Ishikawa (cell line): ENCODE data around the gene OSCP1.

Experiments used
- EGR1 ChIP-seq: IDR thresholded peaks from 2 replicates; pipeline ENCODE4 v1.6.1; 2012
- EP300 ChIP-seq: IDR thresholded peaks from 2 replicates; pipeline ENCODE4 v1.6.1; 2012; ENCODE audit warnings: borderline replicate concordance
- REST ChIP-seq: IDR thresholded peaks from 2 replicates; pipeline ENCODE4 v1.6.1; 2012; ENCODE audit warnings: low read depth, mild to moderate bottlenecking
- TAF1 ChIP-seq: IDR thresholded peaks from 2 replicates; pipeline ENCODE4 v1.6.1; 2012; ENCODE audit warnings: low read depth, mild to moderate bottlenecking

DNA sequence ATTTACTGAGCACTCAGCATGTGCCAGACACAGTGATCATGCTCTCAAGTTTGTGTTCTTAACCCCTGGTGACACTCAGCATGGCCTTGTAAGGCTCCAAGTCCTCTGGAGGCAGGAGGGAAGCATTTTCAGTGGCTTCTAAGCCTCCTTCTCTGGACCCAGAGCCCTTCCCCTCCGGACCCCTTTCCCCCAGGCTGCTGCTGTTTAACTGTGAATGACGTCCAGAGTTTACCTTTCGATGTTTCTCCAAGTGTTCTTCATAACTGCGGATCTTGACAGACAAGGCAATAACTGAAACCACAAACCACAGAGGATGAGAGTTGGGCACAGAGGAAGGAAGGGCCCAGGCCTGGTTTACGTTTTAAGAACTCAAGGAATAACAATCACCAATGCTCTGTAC, 7.4 kb upstream of the OSCP1 start:
- no peak for TF ChIP-seq EP300
- no peak for TF ChIP-seq EGR1
- TF ChIP-seq TAF1, result no peak
- no peak for TF ChIP-seq REST
